K562 (cell line): ENCODE results near the gene FBN3. TPM values are rescaled to one million over a fixed set of nuclear protein-coding genes. Genes with fewer than 3 reads are reported as not detected.
"Not testable (repeated sequence)": the region's sequence is repeated elsewhere in the genome, so short reads cannot be mapped to it uniquely, and the experiment has no call there.

Experiments
- ATAC-seq: fragments of 200-7000 bp; cut with Tn5 transposase; 3 replicates; pipeline ENCODE4 v1.9.1; 2020; ENCODE audit warnings: moderate library complexity
- BruUV-seq: library from RNA; stranded (reverse); fragments of 400-500 nt; replicated peaks from 2 replicates; lab custom pipeline; 2021; lab: Mats Ljungman, UMichigan
- CTCF ChIA-PET: fragments of 300-600 bp; formaldehyde crosslinking; extraction: SDS; loops from one replicate; lab custom pipeline; 2021; ENCODE audit warnings: low intra/inter-chr PET ratio; lab: Yijun Ruan, JAX
- POLR2A ChIA-PET: fragments of 300-600, 350-650 bp; sonication (Branson Sonifier 250); formaldehyde crosslinking; extraction: SDS; loops from one replicate; lab custom pipeline; 2021; ENCODE audit warnings: antibody characterized with exemption, inconsistent platforms; lab: Yijun Ruan, JAX
- DNase-seq, 4 experiments: peaks; one replicate each; pipeline versions ENCODE4 v3.0.0 to v3.0.0-alpha.2; 2011 to 2018; ENCODE audit warnings: low spot score in 3 of 4, mixed read lengths in 3 of 4; ENCODE audit errors: extremely low read depth in 1 of 4
- FAIRE-seq: peaks from 2 replicates; lab custom pipeline; 2011; peaks lifted over from hg19 to GRCh38; lab: Jason Lieb, UNC
- H2AFZ ChIP-seq: 2 replicates; pipeline ENCODE4 v1.6.0; 2011; ENCODE audit warnings: low read depth, low read length, control low read depth, inconsistent platforms
- H3K27ac ChIP-seq: fragments of 200-600 bp; 3 replicates; pipeline ENCODE4 v1.8.0; 2011; ENCODE audit warnings: low read depth, mild to moderate bottlenecking, control low read depth, inconsistent platforms, low read length, moderate library complexity, mixed read lengths; ENCODE audit errors: extremely low read depth
- H3K27me3 ChIP-seq, 2 experiments: fragments of 300-600 bp in 1 of 2; 2 replicates in 1 of 2; 3 replicates in 1 of 2; pipeline versions ENCODE4 v1.6.0 to v1.8.0; 2011; ENCODE audit warnings: inconsistent platforms in 2 of 2, low read length in 2 of 2, mild to moderate bottlenecking in 1 of 2, mixed read lengths in 1 of 2, moderate library complexity in 1 of 2; ENCODE audit not compliant: control insufficient read depth in 2 of 2, insufficient read depth in 2 of 2
- H3K36me3 ChIP-seq: fragments of 300-600 bp; 3 replicates; pipeline ENCODE4 v1.8.0; 2011; ENCODE audit warnings: mild to moderate bottlenecking, low read length, inconsistent platforms; ENCODE audit not compliant: control insufficient read depth, insufficient read depth
- H3K4me1 ChIP-seq, 2 experiments: fragments of 200-600 bp in 1 of 2; replicated peaks in 1 of 2; 2 replicates in 1 of 2; 3 replicates in 1 of 2; pipeline versions ENCODE4 v1.5.1 to v1.8.0; 2011; ENCODE audit warnings: inconsistent platforms in 2 of 2, low read length in 2 of 2, mild to moderate bottlenecking in 1 of 2, mixed read lengths in 1 of 2, moderate library complexity in 1 of 2; ENCODE audit not compliant: control insufficient read depth in 2 of 2, insufficient read depth in 2 of 2
- H3K4me2 ChIP-seq: 2 replicates; pipeline ENCODE4 v1.6.1; 2011; ENCODE audit warnings: low read length, control low read depth, inconsistent platforms, mixed read lengths; ENCODE audit not compliant: insufficient read depth
- H3K4me3 ChIP-seq: fragments of 200-600 bp; sonication (generic), shearing (Covaris generic); 2 replicates; pipeline ENCODE4 v1.5.1; 2016; ENCODE audit warnings: control low read depth, inconsistent platforms
- H3K79me2 ChIP-seq: fragments of 200-600 bp; 3 replicates; pipeline ENCODE4 v1.8.0; 2011; ENCODE audit warnings: low read length, inconsistent platforms; ENCODE audit not compliant: control insufficient read depth, insufficient read depth
- H3K9ac ChIP-seq, 2 experiments: 2 replicates each; pipeline versions ENCODE4 v1.6.0 to v1.6.1; 2011; ENCODE audit warnings: low read depth in 2 of 2, low read length in 2 of 2, control low read depth in 1 of 2, inconsistent platforms in 1 of 2, mild to moderate bottlenecking in 1 of 2, mixed read lengths in 1 of 2; ENCODE audit not compliant: insufficient read depth in 1 of 2
- H3K9me1 ChIP-seq: one replicate; pipeline ENCODE4 v1.6.0; 2011; ENCODE audit warnings: inconsistent platforms, mild to moderate bottlenecking, low read length, moderate library complexity; ENCODE audit not compliant: control insufficient read depth, insufficient read depth
- H3K9me3 ChIP-seq: replicated peaks from 2 replicates; pipeline ENCODE4 v1.5.1; 2011; ENCODE audit warnings: low read depth, low read length, inconsistent platforms; ENCODE audit not compliant: control insufficient read depth, insufficient read depth
- H4K20me1 ChIP-seq: replicated peaks from 2 replicates; pipeline ENCODE4 v1.6.1; 2011; ENCODE audit warnings: low read length, inconsistent platforms, mixed read lengths; ENCODE audit not compliant: control insufficient read depth, insufficient read depth
- ADNP ChIP-seq: fragments of 200-800 bp; sonication (Bioruptor generic); IDR thresholded peaks from 2 replicates; pipeline ENCODE4 v1.6.1; 2016; ENCODE audit warnings: missing genetic modification characterization, missing compliant biosample characterization
- BRD4 ChIP-seq: fragments of 200-600 bp; sonication (generic); IDR thresholded peaks from 2 replicates; pipeline ENCODE4 v1.6.1; 2017; ENCODE audit warnings: inconsistent platforms
- ELF1 ChIP-seq: fragments of 200-800 bp; sonication (Bioruptor generic); IDR thresholded peaks from 2 replicates; pipeline ENCODE4 v1.6.1; 2016; ENCODE audit warnings: missing genetic modification characterization, missing compliant biosample characterization
- ETV6 ChIP-seq, 3 experiments: fragments of 150-350 bp in 1 of 3; sonication (generic) in 1 of 3; formaldehyde crosslinking in 1 of 3; IDR thresholded peaks; 2 replicates each; pipeline versions ENCODE4 v1.6.1 to v1.8.0; 2014 to 2022; ENCODE audit warnings: borderline replicate concordance in 2 of 3, low read depth in 2 of 3, antibody characterized with exemption in 1 of 3, low read length in 1 of 3, mild to moderate bottlenecking in 1 of 3, missing genetic modification reagents in 1 of 3
- HDGF ChIP-seq: fragments of 450-650 bp; IDR thresholded peaks from 2 replicates; pipeline ENCODE4 v1.6.1; 2016
- KLF16 ChIP-seq: IDR thresholded peaks from 2 replicates; pipeline ENCODE4 v1.6.1; 2016; ENCODE audit warnings: antibody characterized with exemption
- MTA1 ChIP-seq: fragments of 450-650 bp; IDR thresholded peaks from 2 replicates; pipeline ENCODE4 v1.6.1; 2017; ENCODE audit warnings: borderline replicate concordance
- MXI1 ChIP-seq: IDR thresholded peaks from 2 replicates; pipeline ENCODE4 v1.6.1; 2011; ENCODE audit warnings: low read depth, mild to moderate bottlenecking, improper control_type of control experiment, low read length
- RB1 ChIP-seq: fragments of 450-650 bp; IDR thresholded peaks from 2 replicates; pipeline ENCODE4 v1.6.1; 2017; ENCODE audit warnings: low read depth, mild to moderate bottlenecking
- RBFOX2 ChIP-seq: fragments of 200-400 bp; formaldehyde crosslinking; IDR thresholded peaks from 2 replicates; pipeline ENCODE4 v1.6.1; 2017; ENCODE audit warnings: low read depth, mild to moderate bottlenecking, low read length, moderate library complexity
- RNF2 ChIP-seq: sonication (generic); IDR thresholded peaks from 2 replicates; pipeline ENCODE4 v1.6.1; 2016
- TEAD1 ChIP-seq, 2 experiments: fragments of 450-650 bp in 1 of 2; sonication (generic) in 1 of 2; formaldehyde crosslinking; IDR thresholded peaks; 2 replicates each; pipeline versions ENCODE4 v1.4.0 to v1.8.0; 2020 to 2022; ENCODE audit warnings: mild to moderate bottlenecking in 2 of 2, missing genetic modification reagents in 1 of 2
- YY1 ChIP-seq, 3 experiments: IDR thresholded peaks; 2 replicates each; pipeline ENCODE4 v1.6.1; 2011; ENCODE audit warnings: low read length in 2 of 3, mild to moderate bottlenecking in 2 of 3, moderate library complexity in 2 of 3, borderline replicate concordance in 1 of 3, control low read depth in 1 of 3, low read depth in 1 of 3; ENCODE audit not compliant: insufficient read depth in 3 of 3, insufficient replicate concordance in 2 of 3, control insufficient read depth in 1 of 3, insufficient read length in 1 of 3; ENCODE audit errors: extremely low read depth in 1 of 3
- WGBS: fragments of 100-300 bp; shearing (Covaris generic); methylation state at CpG from one replicate; pipeline ENCODE4 v1.1.6; 2016; ENCODE audit warnings: low coverage, mixed read lengths; ENCODE audit not compliant: insufficient coverage; ENCODE audit errors: missing lambda C conversion rate; 5-methylcytosine and 5-hydroxymethylcytosine counted together
- in situ Hi-C: fragments of 300-500 bp; cut with MboI; formaldehyde crosslinking; loops from 4 replicates; pipeline ENCODE4 v1.15.0; 2018; ENCODE audit warnings: inconsistent platforms, mixed read lengths
- intact Hi-C: fragments of 100-400 bp; cut with micrococcal nuclease; formaldehyde crosslinking; loops from 2 replicates; pipeline ENCODE4 v1.14.2; 2022
- polyA plus RNA-seq, 8 experiments: library from polyadenylated mRNA; depleted of rRNA in 4 of 8; stranded (reverse) in 5 of 8; unstranded in 3 of 8; fragments of >200 nt; fragmentation: Nextera tagmentation in 2 of 8; fragmentation: Illumina TruSeq in 1 of 8; extraction: Ambion mirVana in 2 of 8; extraction: Trizol in 1 of 8; gene quantifications; 2 replicates each; pipeline versions ENCODE4 v1.2.1 to v1.2.3, GENCODE V29; 2011 to 2014; ENCODE audit warnings: inconsistent platforms in 1 of 8, missing spikeins in 1 of 8
- total RNA-seq, 7 experiments: library from RNA; depleted of rRNA in 6 of 7; stranded (reverse); fragments of >200 nt in 6 of 7; fragmentation: Illumina TruSeq in 2 of 7; extraction: Trizol in 2 of 7; gene quantifications; 2 replicates each; pipeline versions ENCODE4 v1.2.1 to v1.2.3, GENCODE V29; 2011 to 2021; ENCODE audit warnings: low replicate concordance in 1 of 7
- TF ChIP-seq, protein P1 (sequence below): sonication (generic); formaldehyde crosslinking; IDR thresholded peaks from 2 replicates; pipeline ENCODE4 v1.8.1; 2023; ENCODE audit warnings: mild to moderate bottlenecking, missing genetic modification reagents
- TF ChIP-seq, protein P2 (sequence below), 2 experiments: IDR thresholded peaks; 2 replicates each; pipeline ENCODE4 v1.6.1; 2011; ENCODE audit warnings: borderline replicate concordance in 1 of 2, control low read depth in 1 of 2, low read depth in 1 of 2, low read length in 1 of 2, mild to moderate bottlenecking in 1 of 2, mixed read lengths in 1 of 2, moderate library complexity in 1 of 2; ENCODE audit not compliant: insufficient read depth in 1 of 2, insufficient read length in 1 of 2, poor library complexity in 1 of 2, severe bottlenecking in 1 of 2; ENCODE audit errors: extremely low read depth in 1 of 2

The FBN3 gene
- total and polyA plus RNA-seq, 9 of the 15 experiments (the other 6 are each of a cell fraction or from before 2014, with no cell fraction given), result under 0.01 to 0.29 (median 0.01) TPM; not detected in 4

DNA sequence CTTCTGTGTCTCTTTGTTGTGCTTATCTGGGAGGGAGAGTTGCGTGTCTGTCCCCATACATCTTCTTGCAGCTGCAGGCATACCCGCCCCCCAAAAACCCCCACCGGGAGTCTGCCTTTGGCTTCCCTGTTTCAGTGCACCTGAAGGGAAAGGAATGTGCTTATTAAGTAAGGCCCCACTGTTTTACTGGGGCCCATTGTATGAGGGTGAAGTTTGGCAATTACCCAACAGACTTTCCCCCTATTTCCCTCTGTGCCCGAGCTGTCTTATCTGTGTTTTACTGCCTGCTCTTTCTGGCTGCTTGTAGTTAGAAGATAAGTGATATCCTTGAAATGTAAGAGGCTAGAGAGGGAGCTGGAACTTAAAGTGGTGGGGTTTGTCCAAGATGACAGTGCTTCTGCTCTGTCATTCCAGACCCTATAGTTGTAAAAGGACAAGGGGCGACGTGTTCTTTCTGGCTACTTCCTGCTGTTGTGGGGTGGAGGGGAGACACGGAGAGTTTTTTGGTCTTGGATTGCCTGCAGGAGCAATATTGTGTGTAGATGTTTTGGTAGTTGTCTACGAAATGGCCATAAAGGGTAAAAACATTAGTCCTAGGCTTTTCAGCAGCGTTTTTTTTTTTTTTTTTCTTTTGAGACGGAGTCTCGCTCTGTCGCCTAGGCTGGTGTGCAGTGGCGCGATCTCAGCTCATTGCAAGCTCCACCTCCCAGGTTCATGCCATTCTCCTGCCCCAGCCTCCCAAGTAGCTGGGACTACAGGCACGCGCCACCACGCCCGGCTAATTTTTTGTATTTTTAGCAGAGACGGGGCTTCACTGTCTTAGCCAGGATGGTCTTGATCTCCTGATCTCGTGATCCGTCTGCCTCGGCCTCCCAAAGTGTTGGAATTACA is 115.9 kb downstream of the FBN3 start:
- H3K27me3 ChIP-seq; H3K9me3 ChIP-seq; H3K36me3 ChIP-seq; in situ Hi-C loops; H3K9me1 ChIP-seq; H3K79me2 ChIP-seq; CTCF ChIA-PET; H4K20me1 ChIP-seq; TF ChIP-seq ETV6 (CRISPR knock-in tag; IDR thresholded peaks at IDR 0.05; ENCODE audit: borderline replicate concordance): not testable (repeated sequence)
- 9% methylated on average over 13 of the region's 22 CpGs for WGBS
- peak; percentile 98 for FAIRE-seq
- peak; percentile 42 to 93 (median 68) for DNase-seq
- Histone ChIP-seq H3K4me3 (peak overlapping the region; percentile 24), H3K27ac (peak overlapping the region; percentile 96), H2AFZ (peak overlapping the region; percentile 97), H3K4me2 (peak overlapping the region; percentile 75), H3K4me1 (peaks cover 28 to 35% of the 10 kb centered on the region in 2 experiments), H3K9ac (peak overlapping the region; percentile 81 to 82; a peak in 3 of 4 replicates)
- peak; percentile 90 for ATAC-seq
- intact Hi-C loops, result loop anchor here (2.0 kb wide), 1 partner anchor 17 kb away; no protein-coding TSS in a partner anchor
- POLR2A ChIA-PET, result interaction anchor here (0.6 to 1.6 kb wide), 11 partner anchors 8 to 902 kb away, joined by 3 to 6 read pairs (median 3); no protein-coding TSS in a partner anchor
- TSS peak; percentile 74 for BruUV-seq
- peak; percentile 81; the same call in 1 of the 2 replicates for TF ChIP-seq HDGF
- peak in 1 of 3 experiments; percentile 59 for TF ChIP-seq YY1 (IDR thresholded peaks at IDR 0.05; ENCODE audit: borderline replicate concordance in 1 of 3, control insufficient read depth in 1 of 3, extremely low read depth in 1 of 3, insufficient read depth in 3 of 3, insufficient read length in 1 of 3, insufficient replicate concordance in 2 of 3, low read depth in 1 of 3, low read length in 2 of 3)
- TF ChIP-seq ADNP, result peak; percentile 83
- TF ChIP-seq MXI1, result peak; percentile 36
- TF ChIP-seq, protein P1, sequence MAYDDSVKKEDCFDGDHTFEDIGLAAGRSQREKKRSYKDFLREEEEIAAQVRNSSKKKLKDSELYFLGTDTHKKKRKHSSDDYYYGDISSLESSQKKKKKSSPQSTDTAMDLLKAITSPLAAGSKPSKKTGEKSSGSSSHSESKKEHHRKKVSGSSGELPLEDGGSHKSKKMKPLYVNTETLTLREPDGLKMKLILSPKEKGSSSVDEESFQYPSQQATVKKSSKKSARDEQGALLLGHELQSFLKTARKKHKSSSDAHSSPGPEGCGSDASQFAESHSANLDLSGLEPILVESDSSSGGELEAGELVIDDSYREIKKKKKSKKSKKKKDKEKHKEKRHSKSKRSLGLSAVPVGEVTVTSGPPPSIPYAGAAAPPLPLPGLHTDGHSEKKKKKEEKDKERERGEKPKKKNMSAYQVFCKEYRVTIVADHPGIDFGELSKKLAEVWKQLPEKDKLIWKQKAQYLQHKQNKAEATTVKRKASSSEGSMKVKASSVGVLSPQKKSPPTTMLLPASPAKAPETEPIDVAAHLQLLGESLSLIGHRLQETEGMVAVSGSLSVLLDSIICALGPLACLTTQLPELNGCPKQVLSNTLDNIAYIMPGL (CRISPR knock-in tag), result peak; percentile 53; the same call in 1 of the 2 replicates
- peak; percentile 83 for TF ChIP-seq RNF2
- TF ChIP-seq TEAD1 (CRISPR knock-in tag; IDR thresholded peaks at IDR 0.05), result peak in 1 of 2 experiments; percentile 12; a peak in 1 of 4 replicates
- TF ChIP-seq, protein P2, sequence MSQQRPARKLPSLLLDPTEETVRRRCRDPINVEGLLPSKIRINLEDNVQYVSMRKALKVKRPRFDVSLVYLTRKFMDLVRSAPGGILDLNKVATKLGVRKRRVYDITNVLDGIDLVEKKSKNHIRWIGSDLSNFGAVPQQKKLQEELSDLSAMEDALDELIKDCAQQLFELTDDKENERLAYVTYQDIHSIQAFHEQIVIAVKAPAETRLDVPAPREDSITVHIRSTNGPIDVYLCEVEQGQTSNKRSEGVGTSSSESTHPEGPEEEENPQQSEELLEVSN (IDR thresholded peaks at IDR 0.05; ENCODE audit: borderline replicate concordance in 1 of 2, extremely low read depth in 1 of 2, insufficient read depth in 1 of 2, insufficient read length in 1 of 2, low read depth in 1 of 2, low read length in 1 of 2, poor library complexity in 1 of 2, severe bottlenecking in 1 of 2), result peak in 1 of 2 experiments; percentile 8
- TF ChIP-seq RBFOX2, result peak; percentile 51; the same call in 1 of the 2 replicates
- TF ChIP-seq MTA1, result peak; percentile 49
- peak in 1 of 2 experiments; percentile 55; a peak in 1 of 4 replicates for TF ChIP-seq ETV6 (IDR thresholded peaks at IDR 0.05; ENCODE audit: borderline replicate concordance in 1 of 2, low read depth in 2 of 2, low read length in 1 of 2)
- 0 out of 2 replicates have a peak, but pooled peaks have one; percentile 54 for TF ChIP-seq ELF1 (tag)
- peak; percentile 42; the same call in 1 of the 2 replicates for TF ChIP-seq RB1
- TF ChIP-seq KLF16, result peak; percentile 91
- 0 out of 2 replicates have a peak, but pooled peaks have one; percentile 54 for TF ChIP-seq BRD4
